OCI-LY7 (cell line): Measurements from ENCODE around the gene TPD52L2. TPM values are rescaled to one million over a fixed set of nuclear protein-coding genes. Genes with fewer than 3 reads are reported as not detected.

ENCODE experiments used
- BruUV-seq: library from RNA; stranded (reverse); fragments of 400-500 nt; replicated peaks from 2 replicates; lab custom pipeline; 2021; lab: Mats Ljungman, UMichigan
- CTCF ChIA-PET: fragments of 300-600 bp; sonication (Branson Sonifier 250); formaldehyde crosslinking; loops from one replicate; lab custom pipeline; 2022; ENCODE audit warnings: antibody characterized with exemption; ENCODE audit not compliant: unreplicated experiment; lab: Charles Lee
- POLR2A ChIA-PET: fragments of 300-600 bp; sonication (Branson Sonifier 250); formaldehyde crosslinking; loops from one replicate; lab custom pipeline; 2022; ENCODE audit warnings: antibody characterized with exemption; lab: Charles Lee
- DNase-seq: peaks from one replicate; pipeline ENCODE4 v3.0.0-alpha.2; 2015; ENCODE audit warnings: low spot score
- H2AFZ ChIP-seq: fragments of 200-600 bp; sonication (generic), shearing (Covaris generic); 2 replicates; pipeline ENCODE4 v1.6.1; 2014; ENCODE audit warnings: mild to moderate bottlenecking, antibody characterized with exemption, low read length, moderate library complexity
- H3K27ac ChIP-seq: fragments of 200-600 bp; sonication (generic); 2 replicates; pipeline ENCODE4 v1.5.1; 2014; ENCODE audit warnings: mixed run types, low read depth, mild to moderate bottlenecking, moderate library complexity, low read length, inconsistent platforms; ENCODE audit not compliant: poor library complexity, severe bottlenecking
- H3K36me3 ChIP-seq: fragments of 200-600 bp; sonication (generic); 2 replicates; pipeline ENCODE4 v1.6.1; 2014; ENCODE audit warnings: mild to moderate bottlenecking, antibody characterized with exemption, low read length, moderate library complexity, mixed read lengths; ENCODE audit not compliant: insufficient read depth
- H3K4me1 ChIP-seq: fragments of 200-600 bp; sonication (generic); 2 replicates; pipeline ENCODE4 v1.5.1; 2014; ENCODE audit warnings: mild to moderate bottlenecking, low read length; ENCODE audit not compliant: insufficient read depth, poor library complexity, severe bottlenecking
- H3K4me2 ChIP-seq: fragments of 200-600 bp; sonication (generic); 2 replicates; pipeline ENCODE4 v1.6.1; 2014; ENCODE audit warnings: mild to moderate bottlenecking, low read length
- H3K4me3 ChIP-seq: fragments of 200-600 bp; sonication (generic); 2 replicates; pipeline ENCODE4 v1.5.1; 2014; ENCODE audit warnings: mild to moderate bottlenecking, low read depth, low read length; ENCODE audit not compliant: poor library complexity, severe bottlenecking
- H3K79me2 ChIP-seq: fragments of 200-600 bp; sonication (generic); 2 replicates; pipeline ENCODE4 v1.6.1; 2016; ENCODE audit warnings: low read depth, mild to moderate bottlenecking, low read length, moderate library complexity, mixed read lengths; ENCODE audit not compliant: insufficient read depth
- H3K9me2 ChIP-seq: fragments of 200-600 bp; sonication (generic); 2 replicates; pipeline ENCODE4 v1.6.1; 2016; ENCODE audit warnings: mild to moderate bottlenecking, low read length, mixed read lengths; ENCODE audit not compliant: insufficient read depth
- H3K9me3 ChIP-seq: fragments of 200-600 bp; sonication (generic); 2 replicates; pipeline ENCODE4 v1.6.1; 2014; ENCODE audit warnings: mild to moderate bottlenecking, mixed run types, low read length, mixed read lengths
- H4K20me1 ChIP-seq: fragments of 200-600 bp; sonication (generic); 2 replicates; pipeline ENCODE4 v1.6.1; 2014; ENCODE audit warnings: mild to moderate bottlenecking, antibody characterized with exemption, low read length, moderate library complexity, mixed read lengths; ENCODE audit not compliant: insufficient read depth
- EZH2phosphoT487 ChIP-seq: fragments of 200-600 bp; sonication (generic); IDR thresholded peaks from 2 replicates; pipeline ENCODE4 v1.6.1; 2018; ENCODE audit warnings: low read depth, borderline replicate concordance, mild to moderate bottlenecking, mixed run types, antibody characterized with exemption, low read length, moderate library complexity, mixed read lengths
- intact Hi-C: fragments of 100-400 bp; cut with micrococcal nuclease; formaldehyde crosslinking; loops from one replicate; pipeline ENCODE4 v1.10.0; 2022; ENCODE audit not compliant: unreplicated experiment
- total RNA-seq, 2 experiments: library from RNA; depleted of rRNA in 1 of 2; stranded (reverse); fragments of >200 nt in 1 of 2; shearing (Covaris generic) in 1 of 2; gene quantifications; 2 replicates each; pipeline ENCODE4 v1.2.3, GENCODE V29; 2014 to 2022
- TF ChIP-seq, protein P1 (sequence below): fragments of 200-600 bp; sonication (generic); conservative IDR thresholded peaks from 2 replicates; pipeline ENCODE4 v1.5.1; 2014; ENCODE audit warnings: mild to moderate bottlenecking, antibody characterized with exemption, low read length, moderate library complexity, mixed read lengths

TPD52L2 gene
- total RNA-seq, 2 experiments from 2014 or later, result 27.2 to 51.0 TPM

DNA sequence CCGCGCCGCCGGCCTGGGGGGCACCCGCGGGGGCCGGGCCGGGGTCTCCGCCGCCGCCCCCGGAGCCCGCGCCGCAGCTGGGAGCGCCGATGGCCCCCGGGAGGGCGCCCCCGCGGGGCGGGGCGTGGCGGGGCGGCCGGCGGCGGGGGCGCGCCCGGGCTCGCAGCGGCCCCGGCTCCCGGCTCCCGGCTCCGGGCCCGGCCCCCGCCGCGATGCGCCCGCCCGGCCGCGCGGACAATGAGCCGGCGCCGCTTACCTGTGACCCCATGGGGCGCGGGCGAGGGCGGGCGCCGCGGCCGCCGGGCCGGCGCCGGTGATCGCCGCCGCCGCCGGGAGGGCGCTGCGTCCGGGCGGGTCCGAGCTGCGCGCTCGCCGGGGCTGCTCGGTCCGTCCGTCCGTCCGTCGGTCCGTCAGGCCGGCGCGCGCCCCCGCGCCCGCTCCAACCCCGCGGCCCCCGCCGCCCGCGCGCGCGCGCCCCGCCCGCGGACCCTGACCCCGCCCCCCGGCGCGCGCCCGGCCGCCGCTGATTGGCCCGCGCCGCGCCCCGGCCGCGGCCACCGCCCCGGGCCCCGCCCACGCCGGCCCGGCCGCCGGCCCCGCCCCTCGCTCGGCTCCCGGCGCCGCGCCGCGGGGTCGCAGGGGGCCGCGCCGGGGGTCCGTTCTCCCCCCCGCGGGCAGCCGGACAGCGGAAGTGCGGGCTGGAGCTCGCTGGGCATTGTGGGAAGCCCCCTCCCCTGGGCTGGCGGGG is 34.1 kb upstream of the TPD52L2 start, which contains the start of gene ZBTB46:
TSS of gene ZBTB46 (minus strand) at position 424 of the 748 bp plus-strand sequence. CDS start 40,507 bp downstream, outside the sequence.
- no peaks in the 10 kb centered on the region for H3K79me2 ChIP-seq
- no TSS peak for BruUV-seq
- H3K4me3 ChIP-seq, result peak within 1 kb of the TSS; percentile 51
- H4K20me1 ChIP-seq, result no peaks in the 10 kb centered on the region
- POLR2A ChIA-PET, result no interaction called here
- H3K9me2 ChIP-seq, result no peaks in the 10 kb centered on the region
- TF ChIP-seq, protein P1, sequence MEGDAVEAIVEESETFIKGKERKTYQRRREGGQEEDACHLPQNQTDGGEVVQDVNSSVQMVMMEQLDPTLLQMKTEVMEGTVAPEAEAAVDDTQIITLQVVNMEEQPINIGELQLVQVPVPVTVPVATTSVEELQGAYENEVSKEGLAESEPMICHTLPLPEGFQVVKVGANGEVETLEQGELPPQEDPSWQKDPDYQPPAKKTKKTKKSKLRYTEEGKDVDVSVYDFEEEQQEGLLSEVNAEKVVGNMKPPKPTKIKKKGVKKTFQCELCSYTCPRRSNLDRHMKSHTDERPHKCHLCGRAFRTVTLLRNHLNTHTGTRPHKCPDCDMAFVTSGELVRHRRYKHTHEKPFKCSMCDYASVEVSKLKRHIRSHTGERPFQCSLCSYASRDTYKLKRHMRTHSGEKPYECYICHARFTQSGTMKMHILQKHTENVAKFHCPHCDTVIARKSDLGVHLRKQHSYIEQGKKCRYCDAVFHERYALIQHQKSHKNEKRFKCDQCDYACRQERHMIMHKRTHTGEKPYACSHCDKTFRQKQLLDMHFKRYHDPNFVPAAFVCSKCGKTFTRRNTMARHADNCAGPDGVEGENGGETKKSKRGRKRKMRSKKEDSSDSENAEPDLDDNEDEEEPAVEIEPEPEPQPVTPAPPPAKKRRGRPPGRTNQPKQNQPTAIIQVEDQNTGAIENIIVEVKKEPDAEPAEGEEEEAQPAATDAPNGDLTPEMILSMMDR, result no peak
- TF ChIP-seq EZH2phosphoT487, result no peak
- CTCF ChIA-PET, result no interaction called here
- H3K9me3 ChIP-seq, result no peaks in the 10 kb centered on the region
- H3K36me3 ChIP-seq, result no peaks in the 10 kb centered on the region
- H2AFZ ChIP-seq, result no peak within 1 kb of the TSS
- H3K4me1 ChIP-seq, result peaks cover 6% of the 10 kb centered on the region
- H3K27ac ChIP-seq, result no peak within 1 kb of the TSS
- H3K4me2 ChIP-seq, result peak within 1 kb of the TSS; percentile 56
- DNase-seq, result peak; percentile 71
- intact Hi-C loops, result no loop called here

DNA sequence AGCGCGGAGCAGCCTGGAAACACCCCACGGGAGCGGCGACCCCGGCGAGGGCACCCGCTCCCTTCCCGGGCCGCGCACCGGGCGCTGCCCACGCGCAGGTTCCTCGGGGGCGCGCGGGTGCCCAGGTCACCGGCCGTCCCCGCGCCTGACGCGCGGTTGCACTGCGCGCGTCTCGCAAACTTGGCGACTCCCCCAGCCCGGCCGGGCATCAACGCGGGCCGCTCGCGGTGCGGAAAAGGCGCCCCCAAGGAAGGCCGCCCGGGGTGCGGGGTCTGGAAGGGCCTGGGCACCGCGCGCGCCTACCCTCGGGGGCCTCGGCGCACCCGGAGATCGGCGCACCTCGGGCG is 33.5 kb upstream of the TPD52L2 start:
- no peaks in the 10 kb centered on the region for H4K20me1 ChIP-seq
- H3K36me3 ChIP-seq, result no peaks in the 10 kb centered on the region
- intact Hi-C loops, result no loop called here
- H3K9me3 ChIP-seq, result no peaks in the 10 kb centered on the region
- H3K4me2 ChIP-seq, result peak overlapping the region; percentile 42; the same call in 1 of the 2 replicates
- no peak for DNase-seq
- POLR2A ChIA-PET, result no interaction called here
- CTCF ChIA-PET, result no interaction called here
- no TSS peak for BruUV-seq
- no peak overlapping the region for H2AFZ ChIP-seq
- peaks cover 6% of the 10 kb centered on the region for H3K4me1 ChIP-seq
- H3K4me3 ChIP-seq, result peak overlapping the region; percentile 49
- no peak overlapping the region for H3K27ac ChIP-seq
- H3K9me2 ChIP-seq, result no peaks in the 10 kb centered on the region
- TF ChIP-seq, protein P1, result no peak
- TF ChIP-seq EZH2phosphoT487, result no peak
- no peaks in the 10 kb centered on the region for H3K79me2 ChIP-seq
